K562 (cell line): ENCODE data around the gene BIRC7. TPM values are rescaled to one million over a fixed set of nuclear protein-coding genes. Genes with fewer than 3 reads are reported as not detected.

Experiments used
- ATAC-seq: fragments of 200-7000 bp; cut with Tn5 transposase; 3 replicates; pipeline ENCODE4 v1.9.1; 2020; ENCODE audit warnings: moderate library complexity
- BruUV-seq: library from RNA; stranded (reverse); fragments of 400-500 nt; replicated peaks from 2 replicates; lab custom pipeline; 2021; lab: Mats Ljungman, UMichigan
- CTCF ChIA-PET: fragments of 300-600 bp; formaldehyde crosslinking; extraction: SDS; loops from one replicate; lab custom pipeline; 2021; ENCODE audit warnings: low intra/inter-chr PET ratio; lab: Yijun Ruan, JAX
- POLR2A ChIA-PET: fragments of 300-600, 350-650 bp; sonication (Branson Sonifier 250); formaldehyde crosslinking; extraction: SDS; loops from one replicate; lab custom pipeline; 2021; ENCODE audit warnings: antibody characterized with exemption, inconsistent platforms; lab: Yijun Ruan, JAX
- DNase-seq, 4 experiments: peaks; one replicate each; pipeline versions ENCODE4 v3.0.0 to v3.0.0-alpha.2; 2011 to 2018; ENCODE audit warnings: low spot score in 3 of 4, mixed read lengths in 3 of 4; ENCODE audit errors: extremely low read depth in 1 of 4
- FAIRE-seq: peaks from 2 replicates; lab custom pipeline; 2011; peaks lifted over from hg19 to GRCh38; lab: Jason Lieb, UNC
- H2AFZ ChIP-seq: 2 replicates; pipeline ENCODE4 v1.6.0; 2011; ENCODE audit warnings: low read depth, low read length, control low read depth, inconsistent platforms
- H3K27ac ChIP-seq: fragments of 200-600 bp; 3 replicates; pipeline ENCODE4 v1.8.0; 2011; ENCODE audit warnings: low read depth, mild to moderate bottlenecking, control low read depth, inconsistent platforms, low read length, moderate library complexity, mixed read lengths; ENCODE audit errors: extremely low read depth
- H3K27me3 ChIP-seq, 2 experiments: fragments of 300-600 bp in 1 of 2; 2 replicates in 1 of 2; 3 replicates in 1 of 2; pipeline versions ENCODE4 v1.6.0 to v1.8.0; 2011; ENCODE audit warnings: inconsistent platforms in 2 of 2, low read length in 2 of 2, mild to moderate bottlenecking in 1 of 2, mixed read lengths in 1 of 2, moderate library complexity in 1 of 2; ENCODE audit not compliant: control insufficient read depth in 2 of 2, insufficient read depth in 2 of 2
- H3K36me3 ChIP-seq: fragments of 300-600 bp; 3 replicates; pipeline ENCODE4 v1.8.0; 2011; ENCODE audit warnings: mild to moderate bottlenecking, low read length, inconsistent platforms; ENCODE audit not compliant: control insufficient read depth, insufficient read depth
- H3K4me1 ChIP-seq, 2 experiments: fragments of 200-600 bp in 1 of 2; replicated peaks in 1 of 2; 2 replicates in 1 of 2; 3 replicates in 1 of 2; pipeline versions ENCODE4 v1.5.1 to v1.8.0; 2011; ENCODE audit warnings: inconsistent platforms in 2 of 2, low read length in 2 of 2, mild to moderate bottlenecking in 1 of 2, mixed read lengths in 1 of 2, moderate library complexity in 1 of 2; ENCODE audit not compliant: control insufficient read depth in 2 of 2, insufficient read depth in 2 of 2
- H3K4me2 ChIP-seq: 2 replicates; pipeline ENCODE4 v1.6.1; 2011; ENCODE audit warnings: low read length, control low read depth, inconsistent platforms, mixed read lengths; ENCODE audit not compliant: insufficient read depth
- H3K4me3 ChIP-seq: fragments of 200-600 bp; sonication (generic), shearing (Covaris generic); 2 replicates; pipeline ENCODE4 v1.5.1; 2016; ENCODE audit warnings: control low read depth, inconsistent platforms
- H3K79me2 ChIP-seq: fragments of 200-600 bp; 3 replicates; pipeline ENCODE4 v1.8.0; 2011; ENCODE audit warnings: low read length, inconsistent platforms; ENCODE audit not compliant: control insufficient read depth, insufficient read depth
- H3K9ac ChIP-seq, 2 experiments: 2 replicates each; pipeline versions ENCODE4 v1.6.0 to v1.6.1; 2011; ENCODE audit warnings: low read depth in 2 of 2, low read length in 2 of 2, control low read depth in 1 of 2, inconsistent platforms in 1 of 2, mild to moderate bottlenecking in 1 of 2, mixed read lengths in 1 of 2; ENCODE audit not compliant: insufficient read depth in 1 of 2
- H3K9me1 ChIP-seq: one replicate; pipeline ENCODE4 v1.6.0; 2011; ENCODE audit warnings: inconsistent platforms, mild to moderate bottlenecking, low read length, moderate library complexity; ENCODE audit not compliant: control insufficient read depth, insufficient read depth
- H3K9me3 ChIP-seq: replicated peaks from 2 replicates; pipeline ENCODE4 v1.5.1; 2011; ENCODE audit warnings: low read depth, low read length, inconsistent platforms; ENCODE audit not compliant: control insufficient read depth, insufficient read depth
- H4K20me1 ChIP-seq: replicated peaks from 2 replicates; pipeline ENCODE4 v1.6.1; 2011; ENCODE audit warnings: low read length, inconsistent platforms, mixed read lengths; ENCODE audit not compliant: control insufficient read depth, insufficient read depth
- ARID2 ChIP-seq: fragments of 450-650 bp; IDR thresholded peaks from 2 replicates; pipeline ENCODE4 v1.6.1; 2017; ENCODE audit warnings: antibody characterized with exemption, mild to moderate bottlenecking
- BHLHE40 ChIP-seq: IDR thresholded peaks from 2 replicates; pipeline ENCODE4 v1.6.1; 2011; ENCODE audit warnings: low read length, improper control_type of control experiment
- KDM4B ChIP-seq, 2 experiments: fragments of 450-650 bp in 1 of 2; sonication (generic) in 1 of 2; IDR thresholded peaks; 2 replicates each; pipeline ENCODE4 v1.6.1; 2016 to 2017; ENCODE audit warnings: borderline replicate concordance in 2 of 2, antibody characterized with exemption in 1 of 2, low read depth in 1 of 2, mild to moderate bottlenecking in 1 of 2
- SAFB ChIP-seq: fragments of 200-400 bp; formaldehyde crosslinking; IDR thresholded peaks from 2 replicates; pipeline ENCODE4 v1.6.1; 2017; ENCODE audit warnings: low read depth, low read length, borderline replicate concordance
- SMAD1 ChIP-seq: fragments of 150-350 bp; IDR thresholded peaks from 2 replicates; pipeline ENCODE4 v1.6.1; 2014; ENCODE audit warnings: low read length, low read depth; ENCODE audit not compliant: partially characterized antibody
- WGBS: fragments of 100-300 bp; shearing (Covaris generic); methylation state at CpG from one replicate; pipeline ENCODE4 v1.1.6; 2016; ENCODE audit warnings: low coverage, mixed read lengths; ENCODE audit not compliant: insufficient coverage; ENCODE audit errors: missing lambda C conversion rate; 5-methylcytosine and 5-hydroxymethylcytosine counted together
- in situ Hi-C: fragments of 300-500 bp; cut with MboI; formaldehyde crosslinking; loops from 4 replicates; pipeline ENCODE4 v1.15.0; 2018; ENCODE audit warnings: inconsistent platforms, mixed read lengths
- intact Hi-C: fragments of 100-400 bp; cut with micrococcal nuclease; formaldehyde crosslinking; loops from 2 replicates; pipeline ENCODE4 v1.14.2; 2022
- polyA plus RNA-seq, 8 experiments: library from polyadenylated mRNA; depleted of rRNA in 4 of 8; stranded (reverse) in 5 of 8; unstranded in 3 of 8; fragments of >200 nt; fragmentation: Nextera tagmentation in 2 of 8; fragmentation: Illumina TruSeq in 1 of 8; extraction: Ambion mirVana in 2 of 8; extraction: Trizol in 1 of 8; gene quantifications; 2 replicates each; pipeline versions ENCODE4 v1.2.1 to v1.2.3, GENCODE V29; 2011 to 2014; ENCODE audit warnings: inconsistent platforms in 1 of 8, missing spikeins in 1 of 8
- total RNA-seq, 7 experiments: library from RNA; depleted of rRNA in 6 of 7; stranded (reverse); fragments of >200 nt in 6 of 7; fragmentation: Illumina TruSeq in 2 of 7; extraction: Trizol in 2 of 7; gene quantifications; 2 replicates each; pipeline versions ENCODE4 v1.2.1 to v1.2.3, GENCODE V29; 2011 to 2021; ENCODE audit warnings: low replicate concordance in 1 of 7

BIRC7 gene
- total and polyA plus RNA-seq, 9 of the 15 experiments (the other 6 are each of a cell fraction or from before 2014, with no cell fraction given): 0.14 to 0.19 (median 0.16) TPM; not detected in 5

GRCh38 chr20:63219447-63219821 lies 16.3 kb upstream of the BIRC7 start:
- Histone ChIP-seq H2AFZ (no peak overlapping the region), H3K9me3 (no peaks in the 10 kb centered on the region), H3K4me1 (peaks cover 13 to 36% of the 10 kb centered on the region in 2 experiments; a peak in 4 of 5 replicates), H3K79me2 (peaks cover 14% of the 10 kb centered on the region), H3K9ac (peak overlapping the region in 1 of 2 experiments; percentile 4; a peak in 1 of 4 replicates), H4K20me1 (no peaks in the 10 kb centered on the region), H3K27ac (no peak overlapping the region), H3K9me1 (no peaks in the 10 kb centered on the region), H3K36me3 (peaks cover 8% of the 10 kb centered on the region), H3K4me3 (no peak overlapping the region), H3K4me2 (no peak overlapping the region), H3K27me3 (peaks cover 0 to 37% of the 10 kb centered on the region in 2 experiments; a peak in 3 of 5 replicates)
- DNase-seq (no peak), ATAC-seq (no peak), FAIRE-seq (no peak)
- TF ChIP-seq BHLHE40: peak; percentile 58
- no peak for TF ChIP-seq ARID2
- no TSS peak for BruUV-seq
- ChIA-PET CTCF (no interaction called here), POLR2A (interaction anchor here (0.6 kb wide), 2 partner anchors 9 to 26 kb away, joined by 3 to 4 read pairs; no protein-coding TSS in a partner anchor)
- in situ Hi-C loops: no loop called here
- intact Hi-C loops: no loop called here
- WGBS: 5% methylated on average over 8 of the region's 8 CpGs

GRCh38 chr20:63219866-63220521 lies 15.7 kb upstream of the BIRC7 start:
- Histone ChIP-seq H3K9me3 (no peaks in the 10 kb centered on the region), H3K9me1 (no peaks in the 10 kb centered on the region), H4K20me1 (no peaks in the 10 kb centered on the region), H3K27me3 (peaks cover 0 to 40% of the 10 kb centered on the region in 2 experiments; a peak in 3 of 5 replicates), H3K27ac (no peak overlapping the region), H3K4me1 (peaks cover 7 to 41% of the 10 kb centered on the region in 2 experiments; a peak in 4 of 5 replicates), H3K79me2 (peaks cover 8% of the 10 kb centered on the region), H3K4me3 (no peak overlapping the region), H3K36me3 (peaks cover 2% of the 10 kb centered on the region; the same call in 1 of the 3 replicates), H2AFZ (no peak overlapping the region), H3K4me2 (no peak overlapping the region), H3K9ac (peak overlapping the region in 1 of 2 experiments; percentile 72; a peak in 2 of 4 replicates)
- FAIRE-seq (no peak), ATAC-seq (no peak), DNase-seq (no peak)
- in situ Hi-C loops: no loop called here
- TF ChIP-seq KDM4B (IDR thresholded peaks at IDR 0.05; ENCODE audit: borderline replicate concordance in 2 of 2, low read depth in 1 of 2): no peak
- TF ChIP-seq SMAD1: no peak
- peak; percentile 54; the same call in 1 of the 2 replicates for TF ChIP-seq SAFB
- WGBS: 13% methylated on average over 25 of the region's 25 CpGs
- ChIA-PET POLR2A (interaction anchor here (0.6 kb wide), 2 partner anchors 8 to 25 kb away, joined by 3 to 4 read pairs; no protein-coding TSS in a partner anchor), CTCF (no interaction called here)
- no TSS peak for BruUV-seq
- intact Hi-C loops: loop anchor here (5.0 kb wide), 1 partner anchor 162 kb away; no protein-coding TSS in a partner anchor
